ENCODE results near the gene AUTS2.

AUTS2 gene

DNA sequence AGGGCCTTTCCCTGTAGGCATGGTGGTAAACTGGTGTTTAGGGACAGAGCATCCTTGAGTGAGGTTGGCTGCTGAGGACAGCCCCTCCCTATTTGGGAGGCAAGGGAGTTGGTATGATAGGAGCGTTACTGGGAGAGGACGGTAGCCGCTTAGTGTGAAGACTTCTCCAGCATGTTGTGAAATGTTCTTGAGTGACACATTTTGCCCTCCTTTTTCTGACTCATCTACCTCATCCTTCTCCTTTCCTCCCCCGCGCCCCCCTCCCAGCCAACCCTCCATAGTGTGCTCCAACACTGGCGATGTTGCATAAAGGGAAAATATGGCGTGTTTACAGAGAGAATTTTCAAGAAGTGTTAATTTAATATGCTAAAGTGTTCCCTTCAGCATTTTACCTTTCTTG is 888.7 kb downstream of the AUTS2 start:
- Histone ChIP-seq H3K4me1 (ENCODE audit: insufficient read depth, low read length, severe bottlenecking) (no peaks in the 10 kb centered on the region), H3K4me2 (ENCODE audit: low read length) (no peak overlapping the region), H2AFZ (ENCODE audit: low read length) (no peak overlapping the region), H3K79me2 (ENCODE audit: insufficient read depth, low read length) (no peaks in the 10 kb centered on the region), H3K4me3 (ENCODE audit: low read depth, low read length, poor library complexity, severe bottlenecking) (no peak overlapping the region), H3K27ac (ENCODE audit: low read depth, low read length, poor library complexity, severe bottlenecking) (no peak overlapping the region), H3K27me3 (ENCODE audit: insufficient read depth, low read length) (no peaks in the 10 kb centered on the region), H3K9ac (ENCODE audit: low read length) (no peak overlapping the region), H3F3A (ENCODE audit: insufficient read depth, low read length) (no peaks in the 10 kb centered on the region), H3K9me3 (ENCODE audit: low read length) (no peaks in the 10 kb centered on the region), H4K20me1 (ENCODE audit: insufficient read depth, low read length) (no peaks in the 10 kb centered on the region), H3K9me2 (ENCODE audit: low read depth, low read length) (no peaks in the 10 kb centered on the region), H3K36me3 (ENCODE audit: insufficient read depth, low read length) (no peaks in the 10 kb centered on the region)
- TF ChIP-seq, protein P1, sequence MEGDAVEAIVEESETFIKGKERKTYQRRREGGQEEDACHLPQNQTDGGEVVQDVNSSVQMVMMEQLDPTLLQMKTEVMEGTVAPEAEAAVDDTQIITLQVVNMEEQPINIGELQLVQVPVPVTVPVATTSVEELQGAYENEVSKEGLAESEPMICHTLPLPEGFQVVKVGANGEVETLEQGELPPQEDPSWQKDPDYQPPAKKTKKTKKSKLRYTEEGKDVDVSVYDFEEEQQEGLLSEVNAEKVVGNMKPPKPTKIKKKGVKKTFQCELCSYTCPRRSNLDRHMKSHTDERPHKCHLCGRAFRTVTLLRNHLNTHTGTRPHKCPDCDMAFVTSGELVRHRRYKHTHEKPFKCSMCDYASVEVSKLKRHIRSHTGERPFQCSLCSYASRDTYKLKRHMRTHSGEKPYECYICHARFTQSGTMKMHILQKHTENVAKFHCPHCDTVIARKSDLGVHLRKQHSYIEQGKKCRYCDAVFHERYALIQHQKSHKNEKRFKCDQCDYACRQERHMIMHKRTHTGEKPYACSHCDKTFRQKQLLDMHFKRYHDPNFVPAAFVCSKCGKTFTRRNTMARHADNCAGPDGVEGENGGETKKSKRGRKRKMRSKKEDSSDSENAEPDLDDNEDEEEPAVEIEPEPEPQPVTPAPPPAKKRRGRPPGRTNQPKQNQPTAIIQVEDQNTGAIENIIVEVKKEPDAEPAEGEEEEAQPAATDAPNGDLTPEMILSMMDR (IDR thresholded peaks at IDR 0.05; ENCODE audit: low read length), result no peak
- TF ChIP-seq EZH2 (IDR thresholded peaks at IDR 0.05; ENCODE audit: borderline replicate concordance, low read length), result no peak

DNA sequence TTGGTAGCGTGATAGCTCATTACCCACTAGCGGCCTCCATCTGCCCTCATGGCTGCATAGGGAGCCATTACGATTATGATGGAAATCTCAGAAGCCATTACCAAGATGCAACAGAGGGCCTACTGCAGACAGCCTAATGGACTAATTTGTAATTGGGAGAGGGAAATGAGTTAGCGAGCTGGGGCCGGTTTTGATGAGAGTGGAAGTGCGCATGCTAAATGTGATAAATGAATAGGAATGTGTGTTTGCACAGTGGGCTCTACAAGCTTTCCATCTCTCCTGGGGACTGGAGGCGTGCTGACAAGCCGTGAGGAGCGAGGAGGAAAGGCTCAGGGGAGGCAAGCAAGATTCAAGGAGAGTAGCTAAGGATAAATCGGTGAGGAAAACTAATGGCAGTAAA is 889.2 kb downstream of the AUTS2 start:
- Histone ChIP-seq H3K9ac (ENCODE audit: low read length) (no peak overlapping the region), H4K20me1 (ENCODE audit: insufficient read depth, low read length) (no peaks in the 10 kb centered on the region), H3K9me2 (ENCODE audit: low read depth, low read length) (no peaks in the 10 kb centered on the region), H3K4me2 (ENCODE audit: low read length) (no peak overlapping the region), H3K4me3 (ENCODE audit: low read depth, low read length, poor library complexity, severe bottlenecking) (no peak overlapping the region), H3K79me2 (ENCODE audit: insufficient read depth, low read length) (no peaks in the 10 kb centered on the region), H3F3A (ENCODE audit: insufficient read depth, low read length) (no peaks in the 10 kb centered on the region), H3K4me1 (ENCODE audit: insufficient read depth, low read length, severe bottlenecking) (no peaks in the 10 kb centered on the region), H3K36me3 (ENCODE audit: insufficient read depth, low read length) (no peaks in the 10 kb centered on the region), H2AFZ (ENCODE audit: low read length) (no peak overlapping the region), H3K9me3 (ENCODE audit: low read length) (no peaks in the 10 kb centered on the region), H3K27me3 (ENCODE audit: insufficient read depth, low read length) (no peaks in the 10 kb centered on the region), H3K27ac (ENCODE audit: low read depth, low read length, poor library complexity, severe bottlenecking) (no peak overlapping the region)
- TF ChIP-seq, protein P1 (IDR thresholded peaks at IDR 0.05; ENCODE audit: low read length), result no peak
- TF ChIP-seq EZH2 (IDR thresholded peaks at IDR 0.05; ENCODE audit: borderline replicate concordance, low read length), result no peak

DNA sequence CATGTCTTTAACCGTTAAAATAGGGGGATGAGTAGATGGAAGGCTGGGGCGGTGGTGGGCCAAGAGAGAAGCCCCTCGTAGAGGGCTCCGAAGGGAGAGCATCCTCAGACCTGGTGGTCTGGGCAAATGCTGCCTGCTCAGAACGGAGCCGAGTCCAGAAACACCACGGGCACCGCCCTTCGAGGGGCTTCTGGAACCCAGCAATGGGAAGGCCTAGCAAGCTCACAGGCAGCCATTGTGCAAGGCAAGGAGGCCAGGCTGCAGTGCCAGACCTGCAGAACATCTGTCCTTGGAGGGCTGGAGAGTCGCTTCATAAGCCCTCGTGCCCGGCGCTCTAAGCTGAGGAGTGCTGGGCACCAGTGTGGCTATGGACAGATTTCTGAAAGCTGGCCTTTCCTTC is 889.6 kb downstream of the AUTS2 start:
- Histone ChIP-seq H3K4me1 (ENCODE audit: insufficient read depth, low read length, severe bottlenecking) (no peaks in the 10 kb centered on the region), H3K27ac (ENCODE audit: low read depth, low read length, poor library complexity, severe bottlenecking) (no peak overlapping the region), H3K9ac (ENCODE audit: low read length) (no peak overlapping the region), H3K36me3 (ENCODE audit: insufficient read depth, low read length) (no peaks in the 10 kb centered on the region), H4K20me1 (ENCODE audit: insufficient read depth, low read length) (no peaks in the 10 kb centered on the region), H3K27me3 (ENCODE audit: insufficient read depth, low read length) (no peaks in the 10 kb centered on the region), H3K9me3 (ENCODE audit: low read length) (no peaks in the 10 kb centered on the region), H3K4me2 (ENCODE audit: low read length) (no peak overlapping the region), H3K79me2 (ENCODE audit: insufficient read depth, low read length) (no peaks in the 10 kb centered on the region), H3K9me2 (ENCODE audit: low read depth, low read length) (no peaks in the 10 kb centered on the region), H3F3A (ENCODE audit: insufficient read depth, low read length) (no peaks in the 10 kb centered on the region), H3K4me3 (ENCODE audit: low read depth, low read length, poor library complexity, severe bottlenecking) (no peak overlapping the region), H2AFZ (ENCODE audit: low read length) (no peak overlapping the region)
- TF ChIP-seq EZH2 (IDR thresholded peaks at IDR 0.05; ENCODE audit: borderline replicate concordance, low read length), result no peak
- TF ChIP-seq, protein P1 (IDR thresholded peaks at IDR 0.05; ENCODE audit: low read length), result no peak

Measured in OCI-LY1 (cell line).